GM12891 (cell line): Measurements from ENCODE around the gene PHF20.

Experiments used
- POLR2A ChIP-seq: IDR thresholded peaks from 2 replicates; pipeline ENCODE4 v1.6.1; 2011; ENCODE audit warnings: low read depth, low read length, control low read depth
- POLR2AphosphoS5 ChIP-seq: IDR thresholded peaks from 2 replicates; pipeline ENCODE4 v1.6.1; 2011; ENCODE audit warnings: low read depth, low read length, control low read depth
- TAF1 ChIP-seq: IDR thresholded peaks from 2 replicates; pipeline ENCODE4 v1.6.1; 2011; ENCODE audit warnings: low read depth, low read length, control low read depth

GRCh38 chr20:35737865-35738333 lies 33.9 kb upstream of the PHF20 start:
- TF ChIP-seq TAF1 (no peak), POLR2A (no peak), POLR2AphosphoS5 (no peak)
